Duodenal mucosa (tissue), 2 donors: ENCODE measurements around the gene TTC3.

Source experiments
- H3K27ac ChIP-seq: one replicate; pipeline ENCODE4 v1.7.0; 2013; ENCODE audit warnings: low read depth, low read length
- H3K27me3 ChIP-seq, 2 donors: one replicate each; pipeline ENCODE4 v1.7.0; 2013; ENCODE audit warnings: low read length in 2 of 2, control low read depth in 1 of 2; ENCODE audit not compliant: insufficient read depth in 2 of 2, control insufficient read depth in 1 of 2
- H3K36me3 ChIP-seq, 2 donors: one replicate each; pipeline ENCODE4 v1.7.0; 2013; ENCODE audit warnings: low read length in 2 of 2, control low read depth in 1 of 2; ENCODE audit not compliant: insufficient read depth in 2 of 2, control insufficient read depth in 1 of 2
- H3K4me1 ChIP-seq, 2 donors: one replicate each; pipeline ENCODE4 v1.7.0; 2013; ENCODE audit warnings: low read length in 2 of 2, control low read depth in 1 of 2; ENCODE audit not compliant: insufficient read depth in 2 of 2, control insufficient read depth in 1 of 2
- H3K4me3 ChIP-seq, 2 donors: one replicate each; pipeline ENCODE4 v1.7.0; 2013; ENCODE audit warnings: low read length in 2 of 2, low read depth in 1 of 2
- H3K9ac ChIP-seq, 2 donors: one replicate each; pipeline ENCODE4 v1.7.0; 2013; ENCODE audit warnings: low read length in 2 of 2, low read depth in 1 of 2
- H3K9me3 ChIP-seq, 2 donors: one replicate each; pipeline ENCODE4 v1.7.0; 2013; ENCODE audit warnings: low read length in 2 of 2, control low read depth in 1 of 2; ENCODE audit not compliant: control insufficient read depth in 1 of 2

TTC3 gene

GRCh38 chr21:37237764-37238163 is 164.7 kb downstream of the TTC3 start:
- H3K36me3 ChIP-seq, result peaks cover 13 to 53% of the 10 kb centered on the region in 2 donors
- no peaks in the 10 kb centered on the region for H3K9me3 ChIP-seq
- no peaks in the 10 kb centered on the region for H3K4me1 ChIP-seq
- no peaks in the 10 kb centered on the region for H3K27me3 ChIP-seq
- no peak overlapping the region for H3K27ac ChIP-seq
- no peak overlapping the region for H3K9ac ChIP-seq
- no peak overlapping the region for H3K4me3 ChIP-seq

- Histone ChIP-seq H3K4me3 (no peak overlapping the region), H3K9ac (no peak overlapping the region), H3K27me3 (no peaks in the 10 kb centered on the region), H3K27ac (no peak overlapping the region), H3K4me1 (peaks cover 8% of the 10 kb centered on the region in 2 donors), H3K9me3 (no peaks in the 10 kb centered on the region), H3K36me3 (peaks cover 0 to 38% of the 10 kb centered on the region in 2 donors)
These were observed 167.9 kb downstream of the TTC3 start for GRCh38 chr21:37240978-37241377.

DNA sequence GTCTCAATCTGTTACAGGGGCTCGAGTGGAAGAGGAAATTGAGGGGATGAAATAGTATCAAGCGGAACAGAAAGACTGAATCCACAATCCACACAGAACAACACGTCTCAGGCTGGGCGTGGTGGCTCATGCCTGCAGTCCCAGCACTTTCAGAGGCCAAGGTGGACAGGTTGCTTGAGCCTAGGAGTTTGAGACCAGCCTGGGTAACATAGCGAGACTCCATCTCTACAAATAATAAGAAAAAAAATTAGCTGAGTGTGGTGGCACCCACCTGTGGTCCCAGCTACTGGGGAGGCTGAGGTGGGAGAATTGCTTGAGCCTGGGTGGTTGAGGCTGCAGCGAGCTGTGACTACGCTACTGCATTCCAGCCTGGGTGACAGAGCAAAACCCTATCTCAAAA is 168.4 kb downstream of the TTC3 start:
- no peak overlapping the region for H3K9ac ChIP-seq
- no peaks in the 10 kb centered on the region for H3K9me3 ChIP-seq
- H3K4me3 ChIP-seq, result no peak overlapping the region
- peaks cover 8% of the 10 kb centered on the region in 2 donors for H3K4me1 ChIP-seq
- H3K27me3 ChIP-seq, result no peaks in the 10 kb centered on the region
- H3K27ac ChIP-seq, result no peak overlapping the region
- peaks cover 0 to 38% of the 10 kb centered on the region in 2 donors for H3K36me3 ChIP-seq

- peaks cover 8% of the 10 kb centered on the region in 2 donors for H3K4me1 ChIP-seq
These were observed 170.9 kb downstream of the TTC3 start for GRCh38 chr21:37243961-37244360.

DNA sequence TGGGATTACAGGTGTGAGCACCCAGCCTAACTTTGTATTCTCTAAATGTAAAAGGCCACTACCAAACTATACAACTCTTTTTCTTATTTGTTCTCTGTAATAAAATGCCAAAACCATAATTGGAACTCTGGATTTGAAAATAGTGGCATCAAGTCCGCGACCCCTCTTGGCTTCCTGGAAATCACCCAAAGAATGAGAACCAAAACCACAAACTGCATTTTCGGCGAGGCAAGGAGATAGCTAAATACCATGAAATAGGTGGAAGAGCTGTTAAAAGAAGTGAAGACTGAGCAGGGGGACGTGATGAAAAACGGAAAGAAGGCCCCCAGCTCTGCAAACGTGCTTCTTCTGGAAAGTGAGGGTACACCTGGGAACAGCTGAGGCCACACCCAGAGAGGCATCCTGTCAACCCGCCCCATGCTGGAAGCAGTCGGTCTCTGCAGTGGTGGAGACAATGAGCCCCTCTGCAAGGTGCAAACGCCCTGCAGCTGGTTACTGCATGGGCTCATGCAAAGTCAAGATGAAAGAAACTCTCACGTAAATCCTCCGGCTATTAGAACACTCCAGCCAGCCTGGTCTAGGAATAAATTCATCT is 171.5 kb downstream of the TTC3 start:
- H3K9me3 ChIP-seq, result no peaks in the 10 kb centered on the region
- H3K36me3 ChIP-seq, result peaks cover 0 to 19% of the 10 kb centered on the region in 2 donors
- no peaks in the 10 kb centered on the region for H3K27me3 ChIP-seq
- H3K4me3 ChIP-seq, result no peak overlapping the region
- H3K27ac ChIP-seq, result no peak overlapping the region
- peaks cover 8% of the 10 kb centered on the region in 2 donors for H3K4me1 ChIP-seq
- no peak overlapping the region for H3K9ac ChIP-seq

More at GRCh38 chr21:37243961-37244360, 170.9 kb downstream of the TTC3 start:
- Histone ChIP-seq H3K27ac (no peak overlapping the region), H3K36me3 (peaks cover 0 to 21% of the 10 kb centered on the region in 2 donors), H3K9ac (no peak overlapping the region), H3K4me3 (no peak overlapping the region), H3K9me3 (no peaks in the 10 kb centered on the region), H3K27me3 (no peaks in the 10 kb centered on the region)

DNA sequence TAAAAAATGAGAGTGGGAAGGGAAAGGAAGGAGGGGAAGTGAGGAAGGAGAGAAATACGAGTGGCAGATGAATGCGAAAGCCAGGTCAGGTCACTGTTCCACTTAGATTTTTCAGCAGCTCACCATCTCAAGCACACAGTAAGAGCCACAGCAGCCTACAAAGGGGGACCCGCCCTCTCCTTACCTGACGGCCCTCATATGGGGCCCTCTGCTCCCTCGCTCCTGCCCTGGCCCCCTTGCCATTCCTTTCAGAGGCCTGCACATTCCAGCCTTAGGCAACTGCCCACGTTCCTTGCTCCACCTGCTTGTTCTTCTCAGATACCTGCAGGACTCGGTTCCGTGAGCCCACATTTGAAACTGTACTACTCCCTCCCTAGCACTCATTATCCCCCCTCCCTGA is 172.1 kb downstream of the TTC3 start:
- Histone ChIP-seq H3K36me3 (peaks cover 0 to 13% of the 10 kb centered on the region in 2 donors), H3K27me3 (no peaks in the 10 kb centered on the region), H3K9ac (no peak overlapping the region), H3K9me3 (no peaks in the 10 kb centered on the region), H3K27ac (no peak overlapping the region), H3K4me1 (peaks cover 8% of the 10 kb centered on the region in 2 donors), H3K4me3 (no peak overlapping the region)

DNA sequence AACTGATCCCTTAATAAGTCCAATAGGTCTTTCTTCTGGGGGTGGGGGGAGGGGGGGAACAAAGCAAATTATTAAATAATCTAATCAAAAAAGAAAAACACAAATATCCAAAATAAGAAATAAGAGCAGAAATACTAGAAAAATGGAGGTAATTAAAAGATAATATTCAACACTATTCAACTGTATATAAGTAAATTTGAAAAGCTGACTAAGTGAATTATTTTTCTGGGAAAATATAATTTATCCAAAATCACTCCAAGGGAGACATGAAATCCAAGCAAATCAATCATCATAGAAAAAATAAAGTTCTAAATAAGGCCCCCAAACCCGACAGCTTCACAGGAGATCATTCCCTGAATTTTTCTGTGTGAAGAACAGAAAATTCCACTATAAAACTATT is 175.2 kb downstream of the TTC3 start:
- peaks cover 8% of the 10 kb centered on the region in 2 donors for H3K4me1 ChIP-seq

GRCh38 chr21:37249112-37249904 is 176.3 kb downstream of the TTC3 start:
- H3K4me1 ChIP-seq, result peaks cover 7 to 8% of the 10 kb centered on the region in 2 donors
- no peaks in the 10 kb centered on the region for H3K9me3 ChIP-seq
- H3K36me3 ChIP-seq, result no peaks in the 10 kb centered on the region
- no peak overlapping the region for H3K27ac ChIP-seq
- H3K4me3 ChIP-seq, result no peak overlapping the region
- H3K9ac ChIP-seq, result no peak overlapping the region
- no peaks in the 10 kb centered on the region for H3K27me3 ChIP-seq

More for the DNA sequence above, 175.2 kb downstream of the TTC3 start:
- no peak overlapping the region for H3K27ac ChIP-seq
- no peaks in the 10 kb centered on the region for H3K27me3 ChIP-seq
- no peaks in the 10 kb centered on the region for H3K9me3 ChIP-seq
- no peak overlapping the region for H3K9ac ChIP-seq
- no peaks in the 10 kb centered on the region for H3K36me3 ChIP-seq
- no peak overlapping the region for H3K4me3 ChIP-seq

GRCh38 chr21:37251294-37251634 is 178.2 kb downstream of the TTC3 start:
- no peak overlapping the region for H3K9ac ChIP-seq
- H3K9me3 ChIP-seq, result no peaks in the 10 kb centered on the region
- no peaks in the 10 kb centered on the region for H3K27me3 ChIP-seq
- H3K4me3 ChIP-seq, result no peak overlapping the region
- H3K27ac ChIP-seq, result no peak overlapping the region
- H3K36me3 ChIP-seq, result no peaks in the 10 kb centered on the region
- no peaks in the 10 kb centered on the region for H3K4me1 ChIP-seq
